ENCODE measurements around the gene ALKBH5. TPM values are rescaled to one million over a fixed set of nuclear protein-coding genes. Genes with fewer than 3 reads are reported as not detected.

Gene ALKBH5
- total and polyA plus RNA-seq, 10 of the 15 experiments (the other 5 are each of a cell fraction or from before 2014, with no cell fraction given): 13.7 to 99.9 (median 52.4) TPM

DNA sequence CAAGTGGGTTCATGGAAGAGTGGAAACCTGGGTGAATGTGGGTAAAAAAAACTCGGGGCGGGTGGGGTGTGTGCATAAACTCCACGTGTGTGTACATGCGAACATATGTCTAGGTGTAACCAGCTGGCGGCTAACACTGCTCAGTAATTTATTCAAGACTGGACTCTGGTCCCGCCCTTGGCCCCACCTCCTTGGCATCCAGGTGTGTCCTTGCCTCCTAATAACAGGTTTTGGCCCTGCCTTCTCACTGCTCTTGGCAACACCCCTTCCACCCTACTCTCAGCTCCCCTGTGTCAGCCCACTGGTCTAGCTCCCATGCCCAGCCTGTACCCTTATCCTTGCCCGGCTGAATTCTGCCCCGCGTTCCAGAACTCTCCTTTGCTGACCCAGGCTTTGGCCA lies 66.6 kb downstream of the ALKBH5 start (continued):
- TF ChIP-seq NFYB (IDR thresholded peaks at IDR 0.05; ENCODE audit: insufficient read depth, low read depth, low read length) (no peak), ZNF274 (IDR thresholded peaks at IDR 0.05; ENCODE audit: insufficient read depth, insufficient read length) (no peak), RB1 (IDR thresholded peaks at IDR 0.05; ENCODE audit: borderline replicate concordance) (no peak), YBX1 (IDR thresholded peaks at IDR 0.05) (no peak)
- TF ChIP-seq, protein P1, sequence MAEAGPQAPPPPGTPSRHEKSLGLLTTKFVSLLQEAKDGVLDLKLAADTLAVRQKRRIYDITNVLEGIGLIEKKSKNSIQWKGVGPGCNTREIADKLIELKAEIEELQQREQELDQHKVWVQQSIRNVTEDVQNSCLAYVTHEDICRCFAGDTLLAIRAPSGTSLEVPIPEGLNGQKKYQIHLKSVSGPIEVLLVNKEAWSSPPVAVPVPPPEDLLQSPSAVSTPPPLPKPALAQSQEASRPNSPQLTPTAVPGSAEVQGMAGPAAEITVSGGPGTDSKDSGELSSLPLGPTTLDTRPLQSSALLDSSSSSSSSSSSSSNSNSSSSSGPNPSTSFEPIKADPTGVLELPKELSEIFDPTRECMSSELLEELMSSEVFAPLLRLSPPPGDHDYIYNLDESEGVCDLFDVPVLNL (IDR thresholded peaks at IDR 0.05; ENCODE audit: low read depth, low read length): no peak

DNA sequence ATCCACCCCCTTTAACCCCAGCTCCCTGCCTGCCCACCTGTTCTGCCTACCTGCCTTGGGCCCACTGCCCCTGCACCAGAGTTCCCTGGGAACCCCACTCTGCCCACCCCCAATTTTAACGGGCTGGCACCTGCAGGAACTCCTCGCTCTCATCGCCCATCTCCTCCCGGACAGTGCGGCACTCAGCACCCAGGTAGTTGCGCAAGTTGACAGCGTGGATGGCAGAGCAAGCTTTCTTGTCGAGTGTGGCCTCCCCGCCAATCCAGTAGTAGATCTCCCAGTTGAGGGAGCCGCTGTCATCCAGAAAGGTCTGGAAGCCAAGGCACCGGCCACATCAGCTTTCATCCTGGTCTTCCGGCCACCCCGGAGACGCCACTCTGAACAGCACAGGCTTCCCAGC lies 67.1 kb downstream of the ALKBH5 start:
- TF ChIP-seq POLR2A (IDR thresholded peaks at IDR 0.05; ENCODE audit: low read depth, low read length): peak; percentile 19; the same call in 1 of the 2 replicates
- no peak for TF ChIP-seq KAT2A (conservative IDR thresholded peaks at IDR 0.05; ENCODE audit: control insufficient read depth, low read depth, low read length)
- Histone ChIP-seq H3K4me2 (ENCODE audit: control insufficient read depth, insufficient read depth) (no peak overlapping the region), H3K4me3 (no peak overlapping the region), H3K27ac (ENCODE audit: control insufficient read depth, insufficient read depth) (no peak overlapping the region), H3K4me1 (ENCODE audit: control insufficient read depth, insufficient read depth, low read length) (no peaks in the 10 kb centered on the region), H3K79me2 (ENCODE audit: control insufficient read depth, insufficient read depth, low read length) (no peaks in the 10 kb centered on the region), H3K9ac (ENCODE audit: control insufficient read depth, insufficient read depth, low read length) (no peak overlapping the region), H4K20me1 (ENCODE audit: control insufficient read depth, insufficient read depth) (no peaks in the 10 kb centered on the region), H2AFZ (ENCODE audit: control insufficient read depth, low read depth, low read length) (no peak overlapping the region), H3K27me3 (replicated peaks in 1 of 2; ENCODE audit: control insufficient read depth in 2 of 2, insufficient read depth in 2 of 2, low read length in 1 of 2) (no peaks in the 10 kb centered on the region), H3K9me3 (replicated peaks; ENCODE audit: control insufficient read depth, insufficient read depth, low read length) (no peaks in the 10 kb centered on the region), H3K36me3 (ENCODE audit: control insufficient read depth in 2 of 2, insufficient read depth in 2 of 2, low read length in 1 of 2) (peaks cover 7 to 38% of the 10 kb centered on the region in 2 experiments)
- ChIA-PET SMC1A (ENCODE audit: uncharacterized antibody, unreplicated experiment) (no interaction called here), CTCF (no interaction called here), POLR2A (no interaction called here), RAD21 (ENCODE audit: unreplicated experiment) (interaction anchor here (0.6 kb wide), 1 partner anchor 71 kb away, joined by 3 read pairs; no protein-coding TSS in a partner anchor)
- BruUV-seq (replicated peaks): no TSS peak
- DNase-seq (ENCODE audit: low read depth, low spot score) (no peak), ATAC-seq (no peak), FAIRE-seq (no peak)
- 99% methylated on average over 14 of the region's 14 CpGs for WGBS (ENCODE audit: insufficient coverage, insufficient replicate concordance, low lambda C conversion rate, missing lambda C conversion rate)
- intact Hi-C loops (cut with micrococcal nuclease; ENCODE audit: unreplicated experiment) (no loop called here), in situ Hi-C loops (cut with MboI) (no loop called here)

Data from GM12878 (cell line).